ENCODE data around the gene CCDC148. TPM values are rescaled to one million over a fixed set of nuclear protein-coding genes. Genes with fewer than 3 reads are reported as not detected.
A peak's percentile ranks its signal among the peaks of the same experiment; 100 is the strongest.
"Not testable (repeated sequence)": the region's sequence is repeated elsewhere in the genome, so short reads cannot be mapped to it uniquely, and the experiment has no call there.

The CCDC148 gene
- total RNA-seq, 1 experiment from 2014 or later: 0.11 TPM

- BruUV-seq (replicated peaks): no TSS peak
- H3K4me2 ChIP-seq (ENCODE audit: low read length): no peak overlapping the region
- H3K9me3 ChIP-seq (ENCODE audit: low read length): no peaks in the 10 kb centered on the region
- H3F3A ChIP-seq (ENCODE audit: low read length, unreplicated experiment): no peaks in the 10 kb centered on the region
- DNase-seq (no peak), ATAC-seq (no peak)
- CTCF ChIA-PET: no interaction called here
- TF ChIP-seq EZH2phosphoT487 (IDR thresholded peaks at IDR 0.05; ENCODE audit: borderline replicate concordance, low read length): no peak
- no peak for TF ChIP-seq EZH2 (IDR thresholded peaks at IDR 0.05; ENCODE audit: low read length, unreplicated experiment)
- no peak for TF ChIP-seq CTCF (conservative IDR thresholded peaks at IDR 0.05; ENCODE audit: low read depth, low read length)
- H3K4me3 ChIP-seq (ENCODE audit: low read length): no peak overlapping the region
- no peak overlapping the region for H3K9ac ChIP-seq (ENCODE audit: low read length)
- no peaks in the 10 kb centered on the region for H3K36me3 ChIP-seq (ENCODE audit: low read depth, low read length)
- intact Hi-C loops (cut with micrococcal nuclease): no loop called here
- no peaks in the 10 kb centered on the region for H3K4me1 ChIP-seq (ENCODE audit: insufficient read depth, low read length)
- peaks cover 32% of the 10 kb centered on the region; the same call in 1 of the 2 replicates for H3K27me3 ChIP-seq (ENCODE audit: low read length)
- no peak overlapping the region for H2AFZ ChIP-seq (ENCODE audit: low read length)
- no peaks in the 10 kb centered on the region for H3K79me2 ChIP-seq (ENCODE audit: low read length)
- no peaks in the 10 kb centered on the region for H3K9me2 ChIP-seq (replicated peaks; ENCODE audit: low read length)
- no peak overlapping the region for H3K27ac ChIP-seq (ENCODE audit: low read length)
- POLR2A ChIA-PET (ENCODE audit: unreplicated experiment): no interaction called here
- no peaks in the 10 kb centered on the region for H4K20me1 ChIP-seq (ENCODE audit: low read length)
Observed at GRCh38 chr2:158234497-158234896, 222.1 kb downstream of the CCDC148 start.

GRCh38 chr2:158232476-158232875 lies 224.1 kb downstream of the CCDC148 start:
- Histone ChIP-seq H3K9me2 (replicated peaks; ENCODE audit: low read length) (no peaks in the 10 kb centered on the region), H3K4me1 (ENCODE audit: insufficient read depth, low read length) (no peaks in the 10 kb centered on the region), H4K20me1 (ENCODE audit: low read length) (no peaks in the 10 kb centered on the region), H3K9me3 (ENCODE audit: low read length) (no peaks in the 10 kb centered on the region), H2AFZ (ENCODE audit: low read length) (no peak overlapping the region), H3K27ac (ENCODE audit: low read length) (no peak overlapping the region), H3K27me3 (ENCODE audit: low read length) (peaks cover 33% of the 10 kb centered on the region; the same call in 1 of the 2 replicates), H3K4me2 (ENCODE audit: low read length) (no peak overlapping the region), H3K9ac (ENCODE audit: low read length) (no peak overlapping the region), H3K79me2 (ENCODE audit: low read length) (no peaks in the 10 kb centered on the region), H3K4me3 (ENCODE audit: low read length) (no peak overlapping the region), H3F3A (ENCODE audit: low read length, unreplicated experiment) (no peaks in the 10 kb centered on the region), H3K36me3 (ENCODE audit: low read depth, low read length) (no peaks in the 10 kb centered on the region)
- ATAC-seq (peak; percentile 77), DNase-seq (peak; percentile 70)
- CTCF ChIA-PET: no interaction called here
- BruUV-seq (replicated peaks): no TSS peak
- POLR2A ChIA-PET (ENCODE audit: unreplicated experiment): no interaction called here
- intact Hi-C loops (cut with micrococcal nuclease): no loop called here
- no peak for TF ChIP-seq EZH2 (IDR thresholded peaks at IDR 0.05; ENCODE audit: low read length, unreplicated experiment)
- no peak for TF ChIP-seq CTCF (conservative IDR thresholded peaks at IDR 0.05; ENCODE audit: low read depth, low read length)
- TF ChIP-seq EZH2phosphoT487 (IDR thresholded peaks at IDR 0.05; ENCODE audit: borderline replicate concordance, low read length): no peak

- ChIA-PET CTCF (no interaction called here), POLR2A (ENCODE audit: unreplicated experiment) (no interaction called here)
- intact Hi-C loops (cut with micrococcal nuclease): no loop called here
- Histone ChIP-seq H3K27ac (ENCODE audit: low read length) (no peak overlapping the region), H2AFZ (ENCODE audit: low read length) (no peak overlapping the region), H3K9ac (ENCODE audit: low read length) (no peak overlapping the region), H3K4me3 (ENCODE audit: low read length) (no peak overlapping the region), H3K36me3 (ENCODE audit: low read depth, low read length) (no peaks in the 10 kb centered on the region), H3K4me1 (ENCODE audit: insufficient read depth, low read length) (no peaks in the 10 kb centered on the region), H3F3A (ENCODE audit: low read length, unreplicated experiment) (no peaks in the 10 kb centered on the region), H3K79me2 (ENCODE audit: low read length) (no peaks in the 10 kb centered on the region), H3K9me3 (ENCODE audit: low read length) (no peaks in the 10 kb centered on the region), H3K9me2 (replicated peaks; ENCODE audit: low read length) (no peaks in the 10 kb centered on the region), H3K4me2 (ENCODE audit: low read length) (no peak overlapping the region), H4K20me1 (ENCODE audit: low read length) (no peaks in the 10 kb centered on the region), H3K27me3 (ENCODE audit: low read length) (peaks cover 27% of the 10 kb centered on the region; the same call in 1 of the 2 replicates)
- no peak for ATAC-seq
- no peak for DNase-seq
- BruUV-seq (replicated peaks): no TSS peak
- TF ChIP-seq CTCF (conservative IDR thresholded peaks at IDR 0.05; ENCODE audit: low read depth, low read length) (no peak), EZH2phosphoT487 (IDR thresholded peaks at IDR 0.05; ENCODE audit: borderline replicate concordance, low read length) (no peak), EZH2 (IDR thresholded peaks at IDR 0.05; ENCODE audit: low read length, unreplicated experiment) (no peak)
Observed at GRCh38 chr2:158228943-158229508, 227.5 kb downstream of the CCDC148 start.

GRCh38 chr2:158223066-158223465 lies 233.5 kb downstream of the CCDC148 start:
- H3K27me3 ChIP-seq (ENCODE audit: low read length); H3K9me2 ChIP-seq (replicated peaks; ENCODE audit: low read length); H4K20me1 ChIP-seq (ENCODE audit: low read length); H3K4me1 ChIP-seq (ENCODE audit: insufficient read depth, low read length); H3K27ac ChIP-seq (ENCODE audit: low read length); H3K9ac ChIP-seq (ENCODE audit: low read length); H3K79me2 ChIP-seq (ENCODE audit: low read length); intact Hi-C loops (cut with micrococcal nuclease); DNase-seq; ATAC-seq; POLR2A ChIA-PET (ENCODE audit: unreplicated experiment); BruUV-seq (replicated peaks); H3K4me3 ChIP-seq (ENCODE audit: low read length); H3F3A ChIP-seq (ENCODE audit: low read length, unreplicated experiment); H3K9me3 ChIP-seq (ENCODE audit: low read length); H3K4me2 ChIP-seq (ENCODE audit: low read length); H2AFZ ChIP-seq (ENCODE audit: low read length); CTCF ChIA-PET; H3K36me3 ChIP-seq (ENCODE audit: low read depth, low read length): not testable (repeated sequence)

All from PC-3 (cell line).